ENCODE measurements around the gene TNFAIP3. TPM values are rescaled to one million over a fixed set of nuclear protein-coding genes. Genes with fewer than 3 reads are reported as not detected.

TNFAIP3 gene
- total RNA-seq, 4 donors from 2014 or later = 21.6 to 48.4 (median 32.8) TPM

- TF ChIP-seq EP300 (IDR thresholded peaks at IDR 0.05) (no peak), POLR2A (IDR thresholded peaks at IDR 0.05) (no peak), CTCF (IDR thresholded peaks at IDR 0.05) (no peak)
- Histone ChIP-seq H3K27me3 (no peaks in the 10 kb centered on the region), H3K4me3 (no peak overlapping the region), H3K27ac (no peak overlapping the region), H3K9me3 (no peaks in the 10 kb centered on the region), H3K36me3 (no peaks in the 10 kb centered on the region), H3K4me1 (peaks cover 0 to 17% (median 10%) of the 10 kb centered on the region in 4 donors)
- no peak for DNase-seq (ENCODE audit: low spot score in 2 of 2)
- WGBS, 2 donors = 84 to 85% methylated on average over 6 of the region's 6 CpGs
Measured at GRCh38 chr6:137931849-137932465, 64.9 kb downstream of the TNFAIP3 start.

Other genes starting within 250 kb of the TNFAIP3 start
- 10 to 100 TPM; 15.3 to 29.1 (median 27.7) TPM for gene PERP, start 240.2 kb downstream of the TNFAIP3 start, total RNA-seq

Measured in tibial nerve (tissue), 4 donors.